Natural killer cell treated with Interleukin-12 subunit alpha and Interleukin-12 subunit beta and Interleukin-15 and Interleukin-18, amount 100 ng/mL, for 72 hours (primary cell): ENCODE results near the gene CPB2. TPM values are rescaled to one million over a fixed set of nuclear protein-coding genes. Genes with fewer than 3 reads are reported as not detected.
A peak's percentile ranks its signal among the peaks of the same experiment; 100 is the strongest.

Source experiments
- ATAC-seq, 2 donors: fragments of 150-1000 bp; cut with Tn5 transposase in 1 of 2; sonication (Bioruptor Pico), chemical (Tn5 transposase) in 1 of 2; 2 replicates each; pipeline ENCODE4 v1.10.0; 2021
- DNase-seq: peaks from one replicate; pipeline ENCODE4 v3.0.0; 2022; ENCODE audit warnings: low spot score
- H3K27ac Mint-ChIP-seq, 2 donors: 1 replicate in 1 of 2; 2 replicates in 1 of 2; pipeline ENCODE4 v1.8.0; 2022; ENCODE audit warnings: mixed read lengths in 2 of 2, mild to moderate bottlenecking in 1 of 2, moderate library complexity in 1 of 2
- H3K27me3 Mint-ChIP-seq, 2 donors: 1 replicate in 1 of 2; 2 replicates in 1 of 2; pipeline ENCODE4 v1.8.0; 2022; ENCODE audit warnings: mixed read lengths in 2 of 2
- H3K36me3 Mint-ChIP-seq: one replicate; pipeline ENCODE4 v1.8.0; 2022; ENCODE audit warnings: mixed read lengths
- H3K4me1 Mint-ChIP-seq, 2 donors: 1 replicate in 1 of 2; 2 replicates in 1 of 2; pipeline ENCODE4 v1.8.0; 2022; ENCODE audit warnings: low read depth in 2 of 2, mixed read lengths in 2 of 2, mild to moderate bottlenecking in 1 of 2
- H3K4me3 Mint-ChIP-seq: one replicate; pipeline ENCODE4 v1.8.0; 2022; ENCODE audit warnings: mixed read lengths
- H3K9me3 Mint-ChIP-seq: 2 replicates; pipeline ENCODE4 v1.8.0; 2022; ENCODE audit warnings: mixed read lengths
- total RNA-seq, 2 donors: library from RNA; stranded (reverse); gene quantifications; one replicate each; pipeline ENCODE4 v1.2.3, GENCODE V29; 2022

CPB2 gene
- total RNA-seq, 2 donors from 2014 or later = not detected

- H3K4me1 Mint-ChIP-seq = peaks cover 53 to 58% of the 10 kb centered on the region in 2 donors
- peaks cover 69% of the 10 kb centered on the region for H3K36me3 Mint-ChIP-seq
- no peak overlapping the region for H3K4me3 Mint-ChIP-seq
- ATAC-seq (no peak), DNase-seq (no peak)
- peak overlapping the region; percentile 68 to 87 for H3K27ac Mint-ChIP-seq
- H3K27me3 Mint-ChIP-seq = no peaks in the 10 kb centered on the region
- no peaks in the 10 kb centered on the region for H3K9me3 Mint-ChIP-seq
Observed at GRCh38 chr13:46134961-46135522, 30.2 kb upstream of the CPB2 start.

- peaks cover 52 to 54% of the 10 kb centered on the region in 2 donors for H3K4me1 Mint-ChIP-seq
- H3K27ac Mint-ChIP-seq = peak overlapping the region; percentile 12 to 87
- H3K4me3 Mint-ChIP-seq = no peak overlapping the region
- ATAC-seq = no peak
- no peaks in the 10 kb centered on the region for H3K27me3 Mint-ChIP-seq
- DNase-seq = no peak
- peaks cover 69% of the 10 kb centered on the region for H3K36me3 Mint-ChIP-seq
- no peaks in the 10 kb centered on the region for H3K9me3 Mint-ChIP-seq
Observed at GRCh38 chr13:46134494-46134893, 29.7 kb upstream of the CPB2 start.

- DNase-seq (no peak), ATAC-seq (no peak)
- no peaks in the 10 kb centered on the region for H3K27me3 Mint-ChIP-seq
- no peaks in the 10 kb centered on the region for H3K9me3 Mint-ChIP-seq
- H3K36me3 Mint-ChIP-seq = peaks cover 69% of the 10 kb centered on the region
- peak overlapping the region; percentile 36 to 60 for H3K27ac Mint-ChIP-seq
- H3K4me3 Mint-ChIP-seq = no peak overlapping the region
- H3K4me1 Mint-ChIP-seq = peaks cover 48 to 49% of the 10 kb centered on the region in 2 donors
Observed at GRCh38 chr13:46132109-46132508, 27.3 kb upstream of the CPB2 start.

GRCh38 chr13:46131705-46132104 is 26.9 kb upstream of the CPB2 start:
- DNase-seq (no peak), ATAC-seq (no peak)
- Mint-ChIP-seq H3K4me1 (peaks cover 47 to 48% of the 10 kb centered on the region in 2 donors), H3K27me3 (no peaks in the 10 kb centered on the region), H3K27ac (peak overlapping the region; percentile 36 to 60), H3K36me3 (peaks cover 69% of the 10 kb centered on the region), H3K9me3 (no peaks in the 10 kb centered on the region), H3K4me3 (no peak overlapping the region)

GRCh38 chr13:46129955-46130618 is 25.3 kb upstream of the CPB2 start:
- no peak for ATAC-seq
- Mint-ChIP-seq H3K27me3 (no peaks in the 10 kb centered on the region), H3K36me3 (peaks cover 66% of the 10 kb centered on the region), H3K4me3 (no peak overlapping the region), H3K4me1 (peaks cover 48 to 54% of the 10 kb centered on the region in 2 donors), H3K27ac (peak overlapping the region; percentile 36 to 60), H3K9me3 (no peaks in the 10 kb centered on the region)
- no peak for DNase-seq

- H3K4me3 Mint-ChIP-seq = no peak overlapping the region
- H3K9me3 Mint-ChIP-seq = no peaks in the 10 kb centered on the region
- H3K27me3 Mint-ChIP-seq = no peaks in the 10 kb centered on the region
- peaks cover 64% of the 10 kb centered on the region for H3K36me3 Mint-ChIP-seq
- ATAC-seq (no peak), DNase-seq (no peak)
- H3K4me1 Mint-ChIP-seq = peaks cover 52 to 61% of the 10 kb centered on the region in 2 donors
- H3K27ac Mint-ChIP-seq = peak overlapping the region; percentile 36 to 55
Observed at GRCh38 chr13:46129124-46129523, 24.3 kb upstream of the CPB2 start.

GRCh38 chr13:46127358-46128023 is 22.7 kb upstream of the CPB2 start:
- Mint-ChIP-seq H3K27me3 (no peaks in the 10 kb centered on the region), H3K4me1 (peaks cover 42 to 56% of the 10 kb centered on the region in 2 donors), H3K36me3 (peaks cover 49% of the 10 kb centered on the region), H3K4me3 (no peak overlapping the region), H3K27ac (peak overlapping the region; percentile 27 to 75), H3K9me3 (no peaks in the 10 kb centered on the region)
- DNase-seq = no peak
- no peak for ATAC-seq

GRCh38 chr13:46126552-46127357 is 21.9 kb upstream of the CPB2 start:
- DNase-seq (no peak), ATAC-seq (peak; percentile 70 to 75)
- H3K27me3 Mint-ChIP-seq = no peaks in the 10 kb centered on the region
- no peaks in the 10 kb centered on the region for H3K9me3 Mint-ChIP-seq
- H3K27ac Mint-ChIP-seq = peak overlapping the region; percentile 75 to 86
- peaks cover 40 to 51% of the 10 kb centered on the region in 2 donors for H3K4me1 Mint-ChIP-seq
- H3K36me3 Mint-ChIP-seq = peaks cover 46% of the 10 kb centered on the region
- no peak overlapping the region for H3K4me3 Mint-ChIP-seq

- peak overlapping the region; percentile 75 to 86 for H3K27ac Mint-ChIP-seq
- H3K9me3 Mint-ChIP-seq = no peaks in the 10 kb centered on the region
- H3K4me3 Mint-ChIP-seq = peak overlapping the region; percentile 42
- H3K36me3 Mint-ChIP-seq = peaks cover 41% of the 10 kb centered on the region
- no peak for DNase-seq
- peaks cover 39 to 45% of the 10 kb centered on the region in 2 donors for H3K4me1 Mint-ChIP-seq
- no peak for ATAC-seq
- H3K27me3 Mint-ChIP-seq = no peaks in the 10 kb centered on the region
Observed at GRCh38 chr13:46126056-46126455, 21.2 kb upstream of the CPB2 start.

GRCh38 chr13:46124967-46125933 is 20.4 kb upstream of the CPB2 start:
- DNase-seq = no peak
- H3K4me3 Mint-ChIP-seq = peak overlapping the region; percentile 42
- peak overlapping the region; percentile 75 to 86 for H3K27ac Mint-ChIP-seq
- H3K9me3 Mint-ChIP-seq = no peaks in the 10 kb centered on the region
- no peak for ATAC-seq
- H3K4me1 Mint-ChIP-seq = peaks cover 37 to 39% of the 10 kb centered on the region in 2 donors
- H3K36me3 Mint-ChIP-seq = peaks cover 33% of the 10 kb centered on the region
- no peaks in the 10 kb centered on the region for H3K27me3 Mint-ChIP-seq

GRCh38 chr13:46124531-46124966 is 19.7 kb upstream of the CPB2 start:
- ATAC-seq (peak in 1 of 2 donors; percentile 32), DNase-seq (no peak)

GRCh38 chr13:46122304-46122703 is 17.5 kb upstream of the CPB2 start:
- Mint-ChIP-seq H3K4me1 (peaks cover 30 to 34% of the 10 kb centered on the region in 2 donors), H3K4me3 (no peak overlapping the region), H3K9me3 (no peaks in the 10 kb centered on the region), H3K27me3 (no peaks in the 10 kb centered on the region), H3K27ac (peak overlapping the region in 1 of 2 donors; percentile 19), H3K36me3 (peaks cover 19% of the 10 kb centered on the region)
- no peak for DNase-seq
- ATAC-seq = no peak

More at GRCh38 chr13:46124531-46124966, 19.7 kb upstream of the CPB2 start:
- H3K4me3 Mint-ChIP-seq = no peak overlapping the region
- H3K4me1 Mint-ChIP-seq = peaks cover 36% of the 10 kb centered on the region in 2 donors
- peak overlapping the region; percentile 75 to 86 for H3K27ac Mint-ChIP-seq
- peaks cover 28% of the 10 kb centered on the region for H3K36me3 Mint-ChIP-seq
- H3K27me3 Mint-ChIP-seq = no peaks in the 10 kb centered on the region
- H3K9me3 Mint-ChIP-seq = no peaks in the 10 kb centered on the region
